HepG2 (cell line): ENCODE measurements around the gene NOC2L. TPM values are rescaled to one million over a fixed set of nuclear protein-coding genes. Genes with fewer than 3 reads are reported as not detected.
A peak's percentile ranks its signal among the peaks of the same experiment; 100 is the strongest.

Experiments used
- ATAC-seq: fragments of 200-7000 bp; cut with Tn5 transposase; 3 replicates; pipeline ENCODE4 v1.9.1; 2020; ENCODE audit warnings: mild to moderate bottlenecking, moderate library complexity
- BruUV-seq: library from RNA; stranded (reverse); fragments of 400-500 nt; replicated peaks from 2 replicates; lab custom pipeline; 2021; lab: Mats Ljungman, UMichigan
- CTCF ChIA-PET: fragments of 300-600 bp; formaldehyde crosslinking; extraction: SDS; loops from one replicate; lab custom pipeline; 2021; ENCODE audit warnings: low total read pairs, inconsistent platforms, low intra/inter-chr PET ratio; lab: Yijun Ruan, JAX
- POLR2A ChIA-PET: fragments of 350-600 bp; sonication (Branson Sonifier 250); formaldehyde crosslinking; loops from one replicate; lab custom pipeline; 2020; ENCODE audit warnings: antibody characterized with exemption, inconsistent platforms; lab: Yijun Ruan, JAX
- DNase-seq: peaks from one replicate; pipeline ENCODE4 v3.0.0-alpha.2; 2015; ENCODE audit warnings: low spot score
- FAIRE-seq: peaks from 3 replicates; lab custom pipeline; 2011; peaks lifted over from hg19 to GRCh38; lab: Jason Lieb, UNC
- H2AFZ ChIP-seq: one replicate; pipeline ENCODE4 v1.6.1; 2011; ENCODE audit warnings: low read length, inconsistent platforms
- H3K27ac ChIP-seq: fragments of 300-600 bp; 3 replicates; pipeline ENCODE4 v1.8.0; 2011; ENCODE audit warnings: mixed run types, mild to moderate bottlenecking, mixed read lengths, low read length, inconsistent platforms; ENCODE audit not compliant: insufficient read depth; ENCODE audit errors: extremely low read length
- H3K27me3 ChIP-seq, 2 experiments: fragments of 200-600 bp in 1 of 2; 2 replicates in 1 of 2; 3 replicates in 1 of 2; pipeline versions ENCODE4 v1.6.0 to v1.8.0; 2011; ENCODE audit warnings: low read length in 2 of 2, mild to moderate bottlenecking in 2 of 2, moderate library complexity in 2 of 2, inconsistent platforms in 1 of 2; ENCODE audit not compliant: insufficient read depth in 2 of 2, control insufficient read depth in 1 of 2
- H3K36me3 ChIP-seq, 2 experiments: fragments of 200-600 bp in 1 of 2; replicated peaks in 1 of 2; 2 replicates in 1 of 2; 3 replicates in 1 of 2; pipeline versions ENCODE4 v1.5.1 to v1.8.0; 2011; ENCODE audit warnings: low read length in 2 of 2, inconsistent platforms in 1 of 2; ENCODE audit not compliant: insufficient read depth in 2 of 2, control insufficient read depth in 1 of 2
- H3K4me1 ChIP-seq: 2 replicates; pipeline ENCODE4 v1.5.1; 2012; ENCODE audit warnings: low read length, inconsistent platforms; ENCODE audit not compliant: insufficient read depth
- H3K4me2 ChIP-seq: 2 replicates; pipeline ENCODE4 v1.6.0; 2011; ENCODE audit warnings: low read depth, low read length, inconsistent platforms
- H3K4me3 ChIP-seq, 3 experiments: fragments of 200-600 bp in 1 of 3; sonication (generic), shearing (Covaris generic) in 1 of 3; replicated peaks in 1 of 3; 2 replicates each; pipeline ENCODE4 v1.5.1; 2011 to 2016; ENCODE audit warnings: low read length in 3 of 3, inconsistent platforms in 2 of 3, low read depth in 2 of 3, mild to moderate bottlenecking in 2 of 3, control low read depth in 1 of 3, mixed read lengths in 1 of 3; ENCODE audit not compliant: insufficient read depth in 1 of 3
- H3K79me2 ChIP-seq: one replicate; pipeline ENCODE4 v1.6.1; 2011; ENCODE audit warnings: low read length, inconsistent platforms; ENCODE audit not compliant: insufficient read depth
- H3K9ac ChIP-seq: 2 replicates; pipeline ENCODE4 v1.6.0; 2011; ENCODE audit warnings: mild to moderate bottlenecking, low read depth, low read length, inconsistent platforms; ENCODE audit not compliant: insufficient read depth
- H3K9me3 ChIP-seq: 2 replicates; pipeline ENCODE4 v1.5.1; 2012; ENCODE audit warnings: mild to moderate bottlenecking, low read length
- H4K20me1 ChIP-seq: 2 replicates; pipeline ENCODE4 v1.6.0; 2011; ENCODE audit warnings: inconsistent platforms, mild to moderate bottlenecking, low read length, moderate library complexity; ENCODE audit not compliant: insufficient read depth
- MEIS1 ChIP-seq: sonication (generic); formaldehyde crosslinking; IDR thresholded peaks from 2 replicates; pipeline ENCODE4 v1.9.0; 2021; ENCODE audit warnings: mild to moderate bottlenecking, missing genetic modification reagents, moderate library complexity, borderline replicate concordance
- PAXIP1 ChIP-seq: sonication (generic); formaldehyde crosslinking; conservative IDR thresholded peaks from 2 replicates; pipeline ENCODE4 v1.4.0; 2020; ENCODE audit warnings: mild to moderate bottlenecking, missing genetic modification reagents, moderate library complexity
- PHF21A ChIP-seq: sonication (generic); formaldehyde crosslinking; IDR thresholded peaks from 2 replicates; pipeline ENCODE4 v1.5.0; 2020; ENCODE audit warnings: mild to moderate bottlenecking, missing genetic modification reagents
- ZFX ChIP-seq: sonication (generic); formaldehyde crosslinking; IDR thresholded peaks from 2 replicates; pipeline ENCODE4 v1.4.0; 2020; ENCODE audit warnings: mild to moderate bottlenecking, low read depth, missing genetic modification reagents, moderate library complexity
- ZNF30 ChIP-seq: sonication (generic); formaldehyde crosslinking; IDR thresholded peaks from 2 replicates; pipeline ENCODE4 v1.5.0; 2020; ENCODE audit warnings: mild to moderate bottlenecking, missing genetic modification reagents
- ZNF550 ChIP-seq: sonication (generic); formaldehyde crosslinking; IDR thresholded peaks from 2 replicates; pipeline ENCODE4 v1.4.0; 2020; ENCODE audit warnings: mild to moderate bottlenecking, missing genetic modification reagents, borderline replicate concordance
- WGBS: methylation state at CpG from one replicate; pipeline ENCODE4 v1.1.6; 2017; ENCODE audit warnings: low lambda C conversion rate; 5-methylcytosine and 5-hydroxymethylcytosine counted together
- in situ Hi-C: cut with HindIII; loops from 2 replicates; pipeline ENCODE4 v1.10.0; 2017; ENCODE audit warnings: low pct_unique_long_range_greater_than_20kb; ENCODE audit not compliant: extremely low pct_ligation_motif_present
- intact Hi-C: fragments of 100-400 bp; cut with micrococcal nuclease; formaldehyde crosslinking; loops from one replicate; pipeline ENCODE4 v1.10.0; 2022; ENCODE audit not compliant: unreplicated experiment
- polyA plus RNA-seq, 8 experiments: library from polyadenylated mRNA; depleted of rRNA in 3 of 8; stranded (reverse) in 7 of 8; unstranded in 1 of 8; fragments of >200 nt; fragmentation: Illumina TruSeq in 4 of 8; extraction: Trizol in 4 of 8; gene quantifications; 2 replicates each; pipeline versions ENCODE4 v1.2.1 to v1.2.3, GENCODE V29; 2011 to 2016; ENCODE audit warnings: low read depth in 4 of 8, missing spikeins in 1 of 8, mixed read lengths in 1 of 8; ENCODE audit not compliant: insufficient read depth in 1 of 8
- total RNA-seq, 5 experiments: library from RNA; depleted of rRNA; stranded (reverse); fragments of >200 nt; fragmentation: Illumina TruSeq; extraction: Trizol; gene quantifications; 2 replicates each; pipeline ENCODE4 v1.2.3, GENCODE V29; 2016; ENCODE audit warnings: low read depth in 1 of 5
- TF ChIP-seq, protein P1 (sequence below): IDR thresholded peaks from 2 replicates; pipeline ENCODE4 v1.6.1; 2012; ENCODE audit warnings: inconsistent platforms

Gene NOC2L
- total and polyA plus RNA-seq, 2 of the 13 experiments (the other 11 are each of a cell fraction or from before 2014, with no cell fraction given): 32.0 to 103 TPM

GRCh38 chr1:996851-997712 lies 38.0 kb upstream of the NOC2L start:
- Histone ChIP-seq H3K9me3 (peaks cover under 1% of the 10 kb centered on the region), H2AFZ (no peak overlapping the region), H4K20me1 (peaks cover 4% of the 10 kb centered on the region; the same call in 1 of the 2 replicates), H3K9ac (no peak overlapping the region), H3K27me3 (no peaks in the 10 kb centered on the region; a peak in 1 of 5 replicates), H3K4me1 (peaks cover 39% of the 10 kb centered on the region), H3K27ac (no peak overlapping the region), H3K79me2 (peaks cover 9% of the 10 kb centered on the region), H3K4me2 (peak overlapping the region; percentile 1; the same call in 1 of the 2 replicates), H3K36me3 (no peaks in the 10 kb centered on the region), H3K4me3 (no peak overlapping the region)
- POLR2A ChIA-PET: interaction anchor here (1.4 to 2.3 kb wide), 2 partner anchors 9 to 67 kb away, joined by 4 to 6 read pairs; no protein-coding TSS in a partner anchor
- intact Hi-C loops (no loop called here), in situ Hi-C loops (no loop called here)
- 64% methylated on average over 19 of the region's 24 CpGs for WGBS
- FAIRE-seq (no peak), DNase-seq (no peak), ATAC-seq (no peak)
- no TSS peak for BruUV-seq
- TF ChIP-seq ZNF550: no peak
- TF ChIP-seq MEIS1 (CRISPR knock-in tag): no peak
- peak; percentile 16; the same call in 1 of the 2 replicates for TF ChIP-seq ZFX (CRISPR knock-in tag)
- CTCF ChIA-PET: no interaction called here

GRCh38 chr1:995665-996633 lies 36.9 kb upstream of the NOC2L start:
- Histone ChIP-seq H3K4me1 (peaks cover 37% of the 10 kb centered on the region), H3K9me3 (peaks cover 6% of the 10 kb centered on the region), H3K9ac (no peak overlapping the region), H3K4me2 (peak overlapping the region; percentile 57), H4K20me1 (peaks cover 4% of the 10 kb centered on the region; the same call in 1 of the 2 replicates), H2AFZ (no peak overlapping the region), H3K27me3 (no peaks in the 10 kb centered on the region; a peak in 1 of 5 replicates), H3K27ac (no peak overlapping the region), H3K4me3 (peak overlapping the region in 1 of 3 experiments; percentile 57; a peak in 2 of 6 replicates), H3K36me3 (no peaks in the 10 kb centered on the region), H3K79me2 (peaks cover 4% of the 10 kb centered on the region)
- ChIA-PET POLR2A (interaction anchor here (1.4 to 1.8 kb wide), 2 partner anchors 11 to 68 kb away, joined by 4 to 6 read pairs; no protein-coding TSS in a partner anchor), CTCF (no interaction called here)
- DNase-seq (peak; percentile 86), FAIRE-seq (peak; percentile 87), ATAC-seq (peak; percentile 22)
- intact Hi-C loops: no loop called here
- BruUV-seq: no TSS peak
- WGBS: 13% methylated on average over 20 of the region's 30 CpGs
- in situ Hi-C loops: no loop called here
- TF ChIP-seq PAXIP1 (CRISPR knock-in tag): peak; percentile 77
- no peak for TF ChIP-seq ZNF30 (CRISPR knock-in tag)
- TF ChIP-seq PHF21A (CRISPR knock-in tag): peak; percentile 82
- TF ChIP-seq, protein P1, sequence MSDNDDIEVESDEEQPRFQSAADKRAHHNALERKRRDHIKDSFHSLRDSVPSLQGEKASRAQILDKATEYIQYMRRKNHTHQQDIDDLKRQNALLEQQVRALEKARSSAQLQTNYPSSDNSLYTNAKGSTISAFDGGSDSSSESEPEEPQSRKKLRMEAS: peak; percentile 40; the same call in 1 of the 2 replicates
